T-helper 17 cell (primary cell): ENCODE measurements around the gene CLOCK. TPM values are rescaled to one million over a fixed set of nuclear protein-coding genes. Genes with fewer than 3 reads are reported as not detected.
A peak's percentile ranks its signal among the peaks of the same experiment; 100 is the strongest.
"Not testable (repeated sequence)": the region's sequence is repeated elsewhere in the genome, so short reads cannot be mapped to it uniquely, and the experiment has no call there.

ENCODE experiments used
- ATAC-seq: fragments of 150-1000 bp; cut with Tn5 transposase; 2 replicates; pipeline ENCODE4 v1.10.0; 2021; ENCODE audit warnings: mild to moderate bottlenecking, moderate library complexity
- DNase-seq, 3 donors: peaks; one replicate each; pipeline versions ENCODE4 v3.0.0 to v3.0.0-alpha.2; 2020 to 2021
- H3K9me3 ChIP-seq: one replicate; pipeline ENCODE4 v1.7.0; 2013; ENCODE audit warnings: low read length, mild to moderate bottlenecking; ENCODE audit not compliant: control insufficient read depth, poor library complexity, severe bottlenecking
- H3K27ac Mint-ChIP-seq: one replicate; pipeline ENCODE4 v1.8.0; 2022; ENCODE audit warnings: mild to moderate bottlenecking, moderate library complexity, mixed read lengths
- H3K27me3 Mint-ChIP-seq: one replicate; pipeline ENCODE4 v1.8.0; 2022; ENCODE audit warnings: mixed read lengths
- H3K36me3 Mint-ChIP-seq: one replicate; pipeline ENCODE4 v1.8.0; 2022; ENCODE audit warnings: low read depth, mixed read lengths
- H3K4me1 Mint-ChIP-seq: one replicate; pipeline ENCODE4 v1.8.0; 2022; ENCODE audit warnings: mild to moderate bottlenecking, mixed read lengths
- H3K4me3 Mint-ChIP-seq: one replicate; pipeline ENCODE4 v1.8.0; 2022; ENCODE audit warnings: mild to moderate bottlenecking, moderate library complexity, mixed read lengths
- total RNA-seq, 4 donors: library from RNA in 2 of 4; stranded (reverse) in 2 of 4; gene quantifications; one replicate each; pipeline ENCODE4 v1.2.3 and lab custom pipeline; 2022 to 2026

The CLOCK gene
- total RNA-seq, 2 donors from 2014 or later, result 11.6 to 15.1 TPM

GRCh38 chr4:55553441-55554201 lies 6.9 kb upstream of the CLOCK start:
- no peaks in the 10 kb centered on the region for H3K9me3 ChIP-seq
- peak overlapping the region; percentile 56 for H3K4me3 Mint-ChIP-seq
- DNase-seq (no peak), ATAC-seq (peak; percentile 81)
- H3K4me1 Mint-ChIP-seq, result peaks cover 6% of the 10 kb centered on the region
- peaks cover 6% of the 10 kb centered on the region for H3K27me3 Mint-ChIP-seq
- H3K27ac Mint-ChIP-seq, result no peak overlapping the region
- no peaks in the 10 kb centered on the region for H3K36me3 Mint-ChIP-seq

- not testable (repeated sequence) for H3K4me3 Mint-ChIP-seq, H3K36me3 Mint-ChIP-seq, ATAC-seq, H3K9me3 ChIP-seq, DNase-seq, H3K27me3 Mint-ChIP-seq, H3K27ac Mint-ChIP-seq
- H3K4me1 Mint-ChIP-seq, result peaks cover 10% of the 10 kb centered on the region
Measured at GRCh38 chr4:55551964-55552363, 5.3 kb upstream of the CLOCK start.

DNA sequence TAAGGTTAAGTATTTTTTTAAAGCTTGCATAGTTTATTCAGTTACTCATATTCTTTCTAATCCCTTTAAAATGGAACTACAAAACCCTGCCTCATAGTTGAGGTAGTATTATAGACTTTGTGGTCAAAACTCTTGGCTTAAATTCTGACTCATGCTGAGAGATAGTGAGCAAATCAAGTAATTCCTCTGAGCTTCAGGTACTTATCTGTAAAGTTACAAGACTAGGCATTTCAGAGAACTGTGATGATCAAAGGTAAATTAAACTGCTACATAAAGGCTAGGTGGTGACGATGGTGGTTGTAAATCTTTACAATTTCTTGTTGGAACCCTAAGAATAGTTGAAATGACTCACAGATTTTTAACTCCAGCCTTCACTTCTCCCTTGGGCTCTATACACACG lies 3.2 kb upstream of the CLOCK start:
- no peak for ATAC-seq
- Mint-ChIP-seq H3K27me3 (peaks cover 2% of the 10 kb centered on the region), H3K4me3 (no peak overlapping the region), H3K4me1 (peaks cover 10% of the 10 kb centered on the region), H3K27ac (peak overlapping the region; percentile 69), H3K36me3 (no peaks in the 10 kb centered on the region)
- H3K9me3 ChIP-seq, result no peaks in the 10 kb centered on the region
- DNase-seq, result no peak

- H3K27me3 Mint-ChIP-seq, result no peaks in the 10 kb centered on the region
- H3K27ac Mint-ChIP-seq, result peak overlapping the region; percentile 60
- H3K4me1 Mint-ChIP-seq, result peaks cover 23% of the 10 kb centered on the region
- H3K9me3 ChIP-seq, result no peaks in the 10 kb centered on the region
- no peaks in the 10 kb centered on the region for H3K36me3 Mint-ChIP-seq
- H3K4me3 Mint-ChIP-seq, result peak overlapping the region; percentile 93
- DNase-seq (no peak), ATAC-seq (no peak)
Measured at GRCh38 chr4:55547918-55548317, 1.2 kb upstream of the CLOCK start.

- peak overlapping the region; percentile 93 for H3K4me3 Mint-ChIP-seq
- H3K9me3 ChIP-seq, result no peaks in the 10 kb centered on the region
- no peaks in the 10 kb centered on the region for H3K36me3 Mint-ChIP-seq
- peaks cover 23% of the 10 kb centered on the region for H3K4me1 Mint-ChIP-seq
- ATAC-seq, result no peak
- peak overlapping the region; percentile 60 for H3K27ac Mint-ChIP-seq
- DNase-seq, result peak in 1 of 3 donors; percentile 10
- no peaks in the 10 kb centered on the region for H3K27me3 Mint-ChIP-seq
Measured at GRCh38 chr4:55547466-55547770, 709 bp upstream of the CLOCK start.

DNA sequence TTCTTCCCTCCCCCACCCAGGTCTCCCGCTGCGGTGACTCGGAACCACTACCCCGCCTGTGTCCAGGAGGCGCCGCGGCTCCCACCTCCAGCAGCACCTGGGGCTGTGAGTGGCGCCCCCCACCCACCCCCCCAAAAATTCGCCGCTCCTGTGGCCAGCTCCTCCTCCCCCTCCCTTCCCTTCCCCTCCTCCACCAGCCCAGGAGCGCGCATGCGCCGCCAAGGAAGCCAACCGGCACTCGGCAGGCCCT lies 278 bp downstream of the CLOCK start:
- Mint-ChIP-seq H3K4me1 (peaks cover 23% of the 10 kb centered on the region), H3K27me3 (no peaks in the 10 kb centered on the region), H3K36me3 (no peaks in the 10 kb centered on the region), H3K27ac (peak overlapping the region; percentile 60), H3K4me3 (peak overlapping the region; percentile 93)
- no peaks in the 10 kb centered on the region for H3K9me3 ChIP-seq
- no peak for DNase-seq
- ATAC-seq, result peak; percentile 72

GRCh38 chr4:55545641-55546505 lies 836 bp downstream of the CLOCK start:
- H3K4me1 Mint-ChIP-seq, result peaks cover 23% of the 10 kb centered on the region
- H3K27ac Mint-ChIP-seq, result peak overlapping the region; percentile 90
- H3K4me3 Mint-ChIP-seq, result peak overlapping the region; percentile 93
- ATAC-seq (peak; percentile 66), DNase-seq (peak; percentile 50 to 64 (median 62))
- H3K9me3 ChIP-seq, result no peaks in the 10 kb centered on the region
- no peaks in the 10 kb centered on the region for H3K36me3 Mint-ChIP-seq
- H3K27me3 Mint-ChIP-seq, result no peaks in the 10 kb centered on the region

GRCh38 chr4:55545151-55545550 lies 1.6 kb downstream of the CLOCK start:
- Mint-ChIP-seq H3K4me3 (peak overlapping the region; percentile 93), H3K4me1 (peaks cover 22% of the 10 kb centered on the region), H3K36me3 (no peaks in the 10 kb centered on the region), H3K27me3 (no peaks in the 10 kb centered on the region), H3K27ac (peak overlapping the region; percentile 90)
- DNase-seq, result no peak
- no peaks in the 10 kb centered on the region for H3K9me3 ChIP-seq
- no peak for ATAC-seq

- no peaks in the 10 kb centered on the region for H3K27me3 Mint-ChIP-seq
- no peak overlapping the region for H3K4me3 Mint-ChIP-seq
- no peaks in the 10 kb centered on the region for H3K9me3 ChIP-seq
- ATAC-seq (no peak), DNase-seq (no peak)
- H3K4me1 Mint-ChIP-seq, result peaks cover 25% of the 10 kb centered on the region
- no peaks in the 10 kb centered on the region for H3K36me3 Mint-ChIP-seq
- H3K27ac Mint-ChIP-seq, result peak overlapping the region; percentile 90
Measured at GRCh38 chr4:55543858-55544257, 2.9 kb downstream of the CLOCK start.

DNA sequence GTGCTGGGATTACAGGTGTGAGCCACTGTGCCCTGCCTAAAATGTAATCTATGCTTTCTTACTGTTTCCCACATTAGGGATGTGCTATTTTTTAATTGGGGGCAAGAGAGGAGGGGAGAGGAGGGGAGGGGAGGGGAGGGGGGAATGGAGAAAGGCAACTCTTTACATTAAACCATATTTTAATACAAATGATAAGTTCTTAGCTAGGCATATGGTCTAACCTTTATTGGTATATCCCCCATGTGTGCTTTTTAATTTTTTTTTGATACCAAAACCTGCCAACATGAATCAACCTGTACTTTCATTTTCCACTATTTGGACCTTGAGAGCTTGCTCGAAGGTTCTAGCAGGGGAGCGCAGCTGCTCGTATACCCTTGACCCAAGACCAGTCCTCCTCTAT lies 6.4 kb downstream of the CLOCK start:
- H3K9me3 ChIP-seq, result no peaks in the 10 kb centered on the region
- Mint-ChIP-seq H3K36me3 (no peaks in the 10 kb centered on the region), H3K4me1 (peaks cover 37% of the 10 kb centered on the region), H3K4me3 (no peak overlapping the region), H3K27ac (no peak overlapping the region), H3K27me3 (no peaks in the 10 kb centered on the region)
- DNase-seq (no peak), ATAC-seq (no peak)

DNA sequence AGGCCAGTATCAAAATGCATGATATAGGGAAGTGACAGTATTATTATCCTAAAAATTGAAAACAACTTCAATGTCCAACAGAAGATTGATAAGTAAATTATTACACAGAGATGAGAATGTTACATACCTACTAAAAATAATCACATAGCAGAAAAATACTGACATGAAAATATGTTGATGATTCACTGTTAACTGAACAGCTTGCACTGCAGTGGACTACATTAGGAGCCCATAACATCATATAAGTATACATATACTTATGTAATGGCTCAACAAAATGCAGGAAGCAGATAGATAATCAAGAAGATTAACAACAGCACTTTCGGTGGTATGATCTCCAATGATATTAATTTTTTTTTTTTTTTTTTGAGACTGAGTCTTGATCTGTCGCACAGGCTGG lies 7.1 kb downstream of the CLOCK start:
- no peaks in the 10 kb centered on the region for H3K9me3 ChIP-seq
- ATAC-seq, result no peak
- peaks cover 35% of the 10 kb centered on the region for H3K4me1 Mint-ChIP-seq
- no peak overlapping the region for H3K4me3 Mint-ChIP-seq
- no peaks in the 10 kb centered on the region for H3K36me3 Mint-ChIP-seq
- no peak for DNase-seq
- H3K27ac Mint-ChIP-seq, result no peak overlapping the region
- H3K27me3 Mint-ChIP-seq, result no peaks in the 10 kb centered on the region

DNA sequence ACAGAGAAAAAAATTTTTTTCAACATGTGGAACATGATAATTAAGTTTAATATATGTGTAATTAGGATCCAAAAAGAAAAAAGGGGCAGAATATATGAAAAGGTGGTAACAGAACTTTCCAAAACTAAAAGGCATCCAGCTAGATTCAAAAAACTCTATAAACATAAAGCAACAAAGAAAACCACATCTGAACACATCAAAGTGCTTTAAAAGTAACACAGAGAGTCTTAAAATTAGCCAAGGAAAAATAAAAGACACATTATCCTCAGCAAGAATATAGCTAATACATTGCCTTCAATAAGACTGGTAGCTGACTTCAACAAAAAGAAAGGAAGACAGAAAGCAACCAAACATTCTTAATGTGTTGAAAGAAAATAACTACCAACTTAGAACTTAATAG lies 8.2 kb downstream of the CLOCK start:
- peak overlapping the region; percentile 56 for H3K27ac Mint-ChIP-seq
- ATAC-seq (no peak), DNase-seq (no peak)
- peak overlapping the region; percentile 31 for H3K4me3 Mint-ChIP-seq
- peaks cover 3% of the 10 kb centered on the region for H3K9me3 ChIP-seq
- no peaks in the 10 kb centered on the region for H3K36me3 Mint-ChIP-seq
- peaks cover 28% of the 10 kb centered on the region for H3K4me1 Mint-ChIP-seq
- no peaks in the 10 kb centered on the region for H3K27me3 Mint-ChIP-seq

DNA sequence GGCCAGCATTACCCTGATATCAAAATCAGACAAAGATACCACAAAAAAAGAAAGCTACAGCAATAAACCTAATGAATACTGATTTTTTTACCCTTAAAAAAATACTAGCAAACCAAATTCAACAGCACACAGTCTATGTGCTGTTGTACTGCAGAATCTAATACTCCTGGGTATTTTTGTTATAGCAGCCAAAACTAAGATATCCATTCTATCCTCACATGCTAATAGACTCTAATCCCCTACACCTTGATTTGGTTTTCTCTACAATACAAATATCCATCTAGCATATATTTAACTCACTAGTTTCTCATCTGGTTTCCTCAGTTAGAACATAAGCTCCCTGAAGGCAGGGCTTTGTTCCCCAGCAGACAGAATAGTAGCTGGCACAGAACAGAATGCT lies 12.4 kb downstream of the CLOCK start:
- peaks cover 6% of the 10 kb centered on the region for H3K9me3 ChIP-seq
- Mint-ChIP-seq H3K27me3 (no peaks in the 10 kb centered on the region), H3K4me3 (no peak overlapping the region), H3K4me1 (peaks cover 21% of the 10 kb centered on the region), H3K36me3 (peaks cover 2% of the 10 kb centered on the region), H3K27ac (no peak overlapping the region)
- no peak for ATAC-seq
- no peak for DNase-seq

GRCh38 chr4:55530691-55531090 lies 16.0 kb downstream of the CLOCK start:
- no peak overlapping the region for H3K27ac Mint-ChIP-seq
- ATAC-seq, result no peak

More at GRCh38 chr4:55530691-55531090, 16.0 kb downstream of the CLOCK start:
- H3K27me3 Mint-ChIP-seq, result no peaks in the 10 kb centered on the region
- H3K4me1 Mint-ChIP-seq, result peaks cover 5% of the 10 kb centered on the region
- H3K9me3 ChIP-seq, result peaks cover 6% of the 10 kb centered on the region
- H3K36me3 Mint-ChIP-seq, result peaks cover 2% of the 10 kb centered on the region
- H3K4me3 Mint-ChIP-seq, result no peak overlapping the region
- no peak for DNase-seq
